Adrenal gland (tissue), 12 donors: ENCODE data around the gene LIPT1. TPM values are rescaled to one million over a fixed set of nuclear protein-coding genes. Genes with fewer than 3 reads are reported as not detected.
"Not testable (repeated sequence)": the region's sequence is repeated elsewhere in the genome, so short reads cannot be mapped to it uniquely, and the experiment has no call there.

ENCODE experiments used
- DNase-seq, 7 donors: peaks; one replicate each; pipeline ENCODE4 v3.0.0-alpha.2; 2019 to 2020
- H3K27ac ChIP-seq, 5 donors: fragments of 200-600 bp; sonication (generic) in 4 of 5; 1 replicate in 3 of 5; 2 replicates in 2 of 5; pipeline versions ENCODE4 v1.5.1 to v1.8.0; 2016 to 2020; ENCODE audit warnings: mild to moderate bottlenecking in 1 of 5
- H3K27me3 ChIP-seq: fragments of 200-600 bp; 2 replicates; pipeline ENCODE4 v1.8.0; 2021
- H3K36me3 ChIP-seq, 2 donors: fragments of 200-600 bp; replicated peaks in 1 of 2; 1 replicate in 1 of 2; 2 replicates in 1 of 2; pipeline versions ENCODE4 v1.5.1 to v1.8.0; 2018 to 2022
- H3K4me1 ChIP-seq, 2 donors: fragments of 200-600 bp; replicated peaks in 1 of 2; 1 replicate in 1 of 2; 2 replicates in 1 of 2; pipeline versions ENCODE4 v1.5.1 to v1.8.0; 2018 to 2021
- H3K4me3 ChIP-seq, 4 donors: fragments of 200-600 bp; sonication (generic) in 3 of 4; one replicate each; pipeline ENCODE4 v1.5.1; 2016 to 2018
- H3K9me3 ChIP-seq, 3 donors: fragments of 200-600 bp; sonication (generic) in 1 of 3; replicated peaks in 1 of 3; 1 replicate in 2 of 3; 2 replicates in 1 of 3; pipeline versions ENCODE4 v1.5.1 to v1.8.0; 2016 to 2021
- CTCF ChIP-seq, 6 experiments: fragments of 450-650 bp in 4 of 6; fragments of 200-600 bp in 2 of 6; sonication (generic) in 1 of 6; IDR thresholded peaks; 1 replicate in 5 of 6; 2 replicates in 1 of 6; pipeline versions ENCODE4 v1.5.1 to v1.8.0; 2016 to 2021; ENCODE audit warnings: antibody characterized with exemption in 6 of 6, mild to moderate bottlenecking in 2 of 6, moderate library complexity in 1 of 6
- POLR2A ChIP-seq, 2 donors: fragments of 450-650 bp; IDR thresholded peaks; one replicate each; pipeline ENCODE4 v1.6.1; 2017; ENCODE audit warnings: antibody characterized with exemption in 2 of 2, mild to moderate bottlenecking in 2 of 2, moderate library complexity in 1 of 2
- WGBS, 4 donors: extraction: QIAGEN DNeasy Blood & Tissue Kit in 2 of 4; methylation state at CpG; one replicate each; pipeline versions ENCODE4 v1.1.5 to v1.1.7; 2013 to 2017; 5-methylcytosine and 5-hydroxymethylcytosine counted together
- intact Hi-C, 2 donors: fragments of 100-400 bp; cut with DNase I; formaldehyde crosslinking; loops; one replicate each; pipeline versions ENCODE4 v1.14.1 to v1.15.0; 2022 to 2023
- polyA plus RNA-seq, 3 donors: library from polyadenylated mRNA; stranded (reverse); fragments of 200-250 nt in 2 of 3; fragments of 350-450 nt in 1 of 3; fragmentation: Illumina TruSeq in 1 of 3; extraction: RNeasy Lipid Tissue Mini Kit (QIAGEN cat#74804) in 1 of 3; gene quantifications; one replicate each; pipeline ENCODE4 v1.2.3, GENCODE V29; 2013 to 2014
- total RNA-seq, 9 donors: library from RNA; depleted of rRNA in 4 of 9; stranded (reverse); fragments of >200 nt in 4 of 9; fragments of 120-200 nt in 1 of 9; fragmentation: NEBNext Ultra II Directional in 1 of 9; extraction: Animal tissue kit (Norgen Biotek cat#: 25700) in 1 of 9; gene quantifications; one replicate each; pipeline versions ENCODE4 v1.1.0 to v1.2.4, GENCODE V29; 2013 to 2023
- donor health status: healthy with polysubstance abuse.
- donor health status: Bipolar disorder and iron deficiency.
- donor health status: DM: yes; HTN: yes; CAD: no.
- donor health status: DM: no; HTN: no; CAD: no.
- donor health status: DM: no; HTN: no; CAD: no.
- donor health status: DM: yes; HTN: yes; CAD: no.

The LIPT1 gene
- total and polyA plus RNA-seq, 12 donors = 4.4 to 14.7 (median 9.5) TPM

GRCh38 chr2:99184811-99185210 is 30.0 kb downstream of the LIPT1 start:
- intact Hi-C loops = loop anchor here in 1 of 2 donors (10.0 kb wide), 1 partner anchor 150 kb away; the partner anchor contains the start of genes EIF5B and TXNDC9
- TF ChIP-seq POLR2A (IDR thresholded peaks at IDR 0.05) = no peak

GRCh38 chr2:99187011-99187410 is 32.2 kb downstream of the LIPT1 start:
- no peak for TF ChIP-seq POLR2A (IDR thresholded peaks at IDR 0.05)
- no peak for TF ChIP-seq CTCF (IDR thresholded peaks at IDR 0.05)
- H3K4me3 ChIP-seq = no peak overlapping the region
- H3K27ac ChIP-seq = no peak overlapping the region
- peaks cover 0 to 19% of the 10 kb centered on the region in 2 donors for H3K36me3 ChIP-seq
- H3K9me3 ChIP-seq = no peaks in the 10 kb centered on the region
- no peak for DNase-seq
- intact Hi-C loops = loop anchor here in 1 of 2 donors (10.0 kb wide), 1 partner anchor 148 kb away; the partner anchor contains the start of genes EIF5B and TXNDC9
- H3K27me3 ChIP-seq = no peaks in the 10 kb centered on the region
- H3K4me1 ChIP-seq = peaks cover 7 to 20% of the 10 kb centered on the region in 2 donors

More at GRCh38 chr2:99184811-99185210, 30.0 kb downstream of the LIPT1 start:
- no peaks in the 10 kb centered on the region for H3K27me3 ChIP-seq
- DNase-seq = no peak
- no peak overlapping the region for H3K27ac ChIP-seq
- H3K9me3 ChIP-seq = no peaks in the 10 kb centered on the region
- no peak overlapping the region for H3K4me3 ChIP-seq
- 62 to 93% (median 71%) methylated on average over 6 of the region's 6 CpGs for WGBS, 4 donors
- H3K36me3 ChIP-seq = peaks cover 0 to 13% of the 10 kb centered on the region in 2 donors
- peaks cover 15 to 31% of the 10 kb centered on the region in 2 donors for H3K4me1 ChIP-seq

GRCh38 chr2:99188357-99188756 is 33.6 kb downstream of the LIPT1 start:
- no peaks in the 10 kb centered on the region for H3K9me3 ChIP-seq
- no peak overlapping the region for H3K27ac ChIP-seq
- DNase-seq = no peak
- intact Hi-C loops = loop anchor here in 1 of 2 donors (10.0 kb wide), 1 partner anchor 146 kb away; the partner anchor contains the start of genes EIF5B and TXNDC9
- H3K27me3 ChIP-seq = no peaks in the 10 kb centered on the region
- H3K4me1 ChIP-seq = peaks cover 0 to 8% of the 10 kb centered on the region in 2 donors
- WGBS, 4 donors = 93 to 97% (median 95%) methylated on average over 3 of the region's 3 CpGs
- H3K36me3 ChIP-seq = peaks cover 0 to 19% of the 10 kb centered on the region in 2 donors
- TF ChIP-seq CTCF (IDR thresholded peaks at IDR 0.05) (no peak), POLR2A (IDR thresholded peaks at IDR 0.05) (no peak)
- H3K4me3 ChIP-seq = no peak overlapping the region

- TF ChIP-seq POLR2A (IDR thresholded peaks at IDR 0.05) (no peak), CTCF (IDR thresholded peaks at IDR 0.05) (no peak)
- Histone ChIP-seq H3K9me3 (no peaks in the 10 kb centered on the region), H3K27ac (no peak overlapping the region), H3K4me3 (no peak overlapping the region), H3K36me3 (peaks cover 0 to 25% of the 10 kb centered on the region in 2 donors), H3K4me1 (no peaks in the 10 kb centered on the region), H3K27me3 (no peaks in the 10 kb centered on the region)
- intact Hi-C loops = no loop called here
- 83 to 89% (median 87%) methylated on average over 1 of the region's 1 CpG for WGBS, 4 donors
- DNase-seq = no peak
Measured at GRCh38 chr2:99190548-99190947, 35.8 kb downstream of the LIPT1 start.

GRCh38 chr2:99192364-99192763 is 37.6 kb downstream of the LIPT1 start:
- H3K4me1 ChIP-seq, H3K27ac ChIP-seq, intact Hi-C loops, DNase-seq, H3K4me3 ChIP-seq, H3K27me3 ChIP-seq, H3K9me3 ChIP-seq: not testable (repeated sequence)
- H3K36me3 ChIP-seq = peaks cover 0 to 41% of the 10 kb centered on the region in 2 donors
- WGBS, 4 donors = 96 to 99% (median 98%) methylated on average over 4 of the region's 4 CpGs
